Hepatocyte (in vitro differentiated cells): ENCODE data around the gene TTN.

Experiments
- CTCF ChIP-seq: fragments of 200-600 bp; sonication (generic); IDR thresholded peaks from 2 replicates; pipeline ENCODE4 v1.5.1; 2016; ENCODE audit warnings: antibody characterized with exemption, mild to moderate bottlenecking; ENCODE audit not compliant: poor library complexity
- EZH2 ChIP-seq: fragments of 200-600 bp; sonication (generic); IDR thresholded peaks from 2 replicates; pipeline ENCODE4 v1.6.1; 2016; ENCODE audit warnings: antibody characterized with exemption, mild to moderate bottlenecking, borderline replicate concordance
- EZH2phosphoT487 ChIP-seq: fragments of 200-600 bp; sonication (generic); IDR thresholded peaks from one replicate; pipeline ENCODE4 v1.6.1; 2018; ENCODE audit warnings: antibody characterized with exemption, mild to moderate bottlenecking, low read depth, moderate library complexity; ENCODE audit not compliant: unreplicated experiment, severe bottlenecking

DNA sequence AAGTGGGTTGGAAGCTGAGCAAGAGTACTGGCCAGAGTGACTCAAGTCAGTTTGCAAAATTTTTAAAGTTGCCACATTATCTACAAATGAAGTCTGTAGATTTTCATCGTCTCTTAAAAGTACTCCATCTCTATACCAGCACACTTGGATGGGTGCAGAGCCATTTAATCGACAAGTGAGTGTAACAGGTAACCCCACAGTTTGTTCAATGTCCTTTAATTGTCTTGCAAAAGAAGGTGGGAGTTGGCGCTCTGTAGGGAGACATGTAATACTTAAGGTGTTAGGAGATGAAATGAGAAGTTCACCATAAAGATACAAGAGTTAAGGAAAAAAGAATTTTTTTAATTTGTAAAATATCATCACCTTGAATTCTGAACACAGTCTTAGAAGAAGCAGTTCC, 84.9 kb downstream of the TTN start:
- no peak for TF ChIP-seq EZH2
- TF ChIP-seq CTCF = no peak
- no peak for TF ChIP-seq EZH2phosphoT487
